HG03520 (cell line): Measurements from ENCODE around the gene HBM.
"Not testable (repeated sequence)": the region's sequence is repeated elsewhere in the genome, so short reads cannot be mapped to it uniquely, and the experiment has no call there.

Experiments used
- ATAC-seq: cut with Tn5 transposase; IDR thresholded peaks from one replicate; pipeline ENCODE4 v1.9.1; 2021; ENCODE audit warnings: mild to moderate bottlenecking, moderate library complexity; ENCODE audit not compliant: unreplicated experiment

Gene HBM

DNA sequence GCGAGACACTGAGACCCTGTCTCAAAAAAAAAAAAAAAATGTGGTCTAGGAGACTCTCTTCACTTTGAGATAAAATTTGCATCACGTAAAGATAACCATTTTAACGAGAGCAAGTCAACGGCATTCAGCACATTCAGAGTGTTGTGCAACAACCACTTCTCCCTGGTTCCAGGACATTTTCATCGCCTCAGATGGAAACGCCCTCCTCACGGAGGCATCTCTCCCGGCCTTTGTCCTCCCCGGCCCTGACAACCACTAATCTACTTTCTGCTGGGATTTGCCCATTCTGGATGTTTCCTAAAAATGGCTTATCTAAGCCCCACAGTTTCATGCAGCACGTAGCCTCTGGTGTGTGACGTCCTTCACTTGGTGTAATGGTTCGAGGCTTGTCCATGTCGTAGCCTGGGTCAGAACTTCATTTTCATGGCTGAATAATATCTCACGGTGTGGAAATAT is 21.0 kb upstream of the HBM start:
- no peak for ATAC-seq

DNA sequence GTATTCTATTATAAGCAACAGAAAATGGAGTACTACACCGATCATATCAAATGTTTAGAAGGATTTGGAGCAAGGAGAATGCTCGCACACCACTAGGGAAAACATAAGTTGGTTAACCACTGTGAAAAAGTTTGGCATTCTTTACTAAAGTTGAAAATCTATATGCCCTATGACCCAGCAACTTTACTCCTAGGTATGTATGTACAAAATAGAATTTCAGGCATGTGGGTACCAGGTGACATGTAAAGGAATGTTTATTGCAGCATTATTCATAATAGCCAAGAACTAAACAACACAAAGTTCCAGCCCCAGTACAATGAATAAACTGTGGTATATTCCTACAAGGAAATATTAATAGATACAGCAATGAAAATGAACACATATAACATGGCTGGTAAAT is 19.1 kb upstream of the HBM start:
- no peak for ATAC-seq

DNA sequence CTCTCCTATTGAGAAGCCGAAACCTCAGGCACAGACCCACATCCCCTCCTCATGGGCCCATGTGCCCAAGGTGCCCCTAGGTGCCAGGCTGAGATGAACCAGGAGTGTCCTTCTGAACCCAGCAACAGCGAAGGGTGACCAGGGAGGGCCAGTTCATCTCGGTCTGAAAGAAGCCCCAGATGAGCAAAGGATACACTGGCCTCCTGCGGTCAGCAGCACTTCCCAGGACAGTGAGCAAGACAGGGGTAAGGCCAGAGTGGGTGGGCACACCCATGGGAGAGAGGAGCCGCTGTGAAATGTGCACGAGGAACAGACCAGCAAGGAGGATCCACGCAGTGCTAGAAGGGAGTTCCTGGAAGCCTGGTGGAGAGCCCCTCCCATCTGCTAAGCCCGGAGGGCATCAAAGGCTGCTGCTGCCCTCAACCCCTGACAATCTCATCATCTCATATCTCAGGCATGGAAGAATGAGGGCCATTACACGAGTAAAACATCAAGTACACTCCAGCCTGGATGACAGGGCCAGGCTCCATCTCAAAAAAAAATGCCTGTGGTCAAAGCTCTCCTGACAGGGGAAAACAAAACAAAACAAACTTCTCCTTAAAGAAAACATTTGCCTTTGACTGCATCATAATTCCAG is 16.6 kb upstream of the HBM start:
- ATAC-seq: no peak

DNA sequence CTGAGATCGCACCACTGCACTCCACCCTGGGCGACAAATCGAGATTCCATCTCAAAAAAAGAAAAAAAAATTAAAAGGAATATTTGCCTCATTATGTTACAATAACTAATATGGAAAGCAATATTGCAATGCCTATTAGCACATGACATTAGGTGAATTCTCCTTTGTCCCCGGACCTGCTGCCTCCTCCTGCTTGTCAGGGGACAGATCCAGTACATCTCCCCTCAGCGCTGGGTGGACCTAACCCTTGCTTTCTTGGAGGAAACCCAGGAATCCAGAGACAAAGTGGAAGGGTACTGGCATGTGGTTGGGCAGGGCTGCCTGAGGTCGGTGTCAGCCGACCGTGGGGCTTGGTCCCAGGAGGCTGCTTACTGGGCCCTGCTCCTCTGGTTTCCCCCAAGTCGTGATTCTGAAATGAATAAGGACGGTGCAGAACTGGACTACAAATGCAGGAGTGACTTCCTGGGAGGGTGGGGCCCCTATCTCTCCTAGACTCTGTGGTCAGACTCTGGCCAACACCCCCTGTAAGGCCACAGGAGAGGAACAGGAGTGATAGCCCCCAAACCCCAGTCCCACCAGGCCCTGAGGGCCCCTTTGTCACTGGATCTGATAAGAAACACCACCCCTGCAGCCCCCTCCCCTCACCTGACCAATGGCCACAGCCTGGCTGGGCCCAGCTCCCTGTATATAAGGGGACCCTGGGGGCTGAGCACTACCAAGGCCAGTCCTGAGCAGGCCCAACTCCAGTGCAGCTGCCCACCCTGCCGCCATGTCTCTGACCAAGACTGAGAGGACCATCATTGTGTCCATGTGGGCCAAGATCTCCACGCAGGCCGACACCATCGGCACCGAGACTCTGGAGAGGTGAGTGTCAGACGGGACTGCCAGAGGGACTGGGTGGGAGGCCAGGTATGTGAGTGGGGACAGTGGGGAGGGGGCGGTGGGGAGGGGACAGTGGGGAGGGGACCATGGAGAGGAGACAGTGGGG is 13.3 kb upstream of the HBM start, which contains the start of gene HBZ:
Gene HBZ (plus strand): TSS at position 504 of the 988 bp plus-strand sequence. CDS start 266 bp downstream, at position 770.
- ATAC-seq: no peak

DNA sequence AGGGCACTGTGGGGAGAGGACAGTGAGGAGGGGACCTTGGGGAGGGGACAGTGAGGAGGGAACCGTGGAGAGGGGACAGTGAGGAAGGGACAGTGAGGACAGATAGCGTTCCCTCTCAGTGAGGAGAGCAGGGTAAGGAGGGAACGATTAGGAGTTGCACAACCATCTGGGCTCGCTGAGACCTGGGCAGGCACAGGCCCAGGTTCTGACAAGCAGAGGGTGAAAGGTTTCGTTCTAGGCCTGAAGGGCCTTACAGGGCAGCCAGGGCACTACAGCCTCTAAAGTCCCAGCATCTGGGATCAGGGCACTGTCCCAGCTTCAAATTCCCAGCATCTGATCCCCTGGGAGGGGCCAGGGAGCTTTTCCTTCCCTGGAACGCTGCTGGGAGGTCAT is 12.7 kb upstream of the HBM start:
- ATAC-seq: not testable (repeated sequence)

DNA sequence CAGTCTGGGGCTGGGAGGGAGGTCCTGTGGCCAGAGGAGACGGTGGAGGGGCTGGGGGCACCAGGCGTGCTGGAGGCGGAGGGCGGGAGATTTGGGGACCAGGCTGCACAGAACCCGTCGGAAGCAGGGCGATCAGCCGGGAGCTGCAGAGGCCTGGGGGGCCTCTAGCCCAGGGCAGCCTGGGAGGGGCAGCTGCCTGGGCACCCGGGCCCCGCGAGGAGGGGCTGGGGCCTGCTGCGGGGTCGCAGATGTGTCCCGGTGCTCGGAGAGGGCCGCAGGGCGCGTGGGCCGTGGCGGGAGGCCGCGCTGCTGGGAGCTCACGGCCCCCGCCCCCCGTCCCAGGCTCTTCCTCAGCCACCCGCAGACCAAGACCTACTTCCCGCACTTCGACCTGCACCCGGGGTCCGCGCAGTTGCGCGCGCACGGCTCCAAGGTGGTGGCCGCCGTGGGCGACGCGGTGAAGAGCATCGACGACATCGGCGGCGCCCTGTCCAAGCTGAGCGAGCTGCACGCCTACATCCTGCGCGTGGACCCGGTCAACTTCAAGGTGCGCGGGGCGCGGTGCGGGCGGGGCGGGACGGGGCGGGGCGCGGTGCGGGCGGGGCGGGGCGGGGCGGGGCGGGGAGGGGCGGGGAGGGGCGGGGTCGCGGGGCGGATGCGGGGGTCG is 12.1 kb upstream of the HBM start:
- ATAC-seq: not testable (repeated sequence)

DNA sequence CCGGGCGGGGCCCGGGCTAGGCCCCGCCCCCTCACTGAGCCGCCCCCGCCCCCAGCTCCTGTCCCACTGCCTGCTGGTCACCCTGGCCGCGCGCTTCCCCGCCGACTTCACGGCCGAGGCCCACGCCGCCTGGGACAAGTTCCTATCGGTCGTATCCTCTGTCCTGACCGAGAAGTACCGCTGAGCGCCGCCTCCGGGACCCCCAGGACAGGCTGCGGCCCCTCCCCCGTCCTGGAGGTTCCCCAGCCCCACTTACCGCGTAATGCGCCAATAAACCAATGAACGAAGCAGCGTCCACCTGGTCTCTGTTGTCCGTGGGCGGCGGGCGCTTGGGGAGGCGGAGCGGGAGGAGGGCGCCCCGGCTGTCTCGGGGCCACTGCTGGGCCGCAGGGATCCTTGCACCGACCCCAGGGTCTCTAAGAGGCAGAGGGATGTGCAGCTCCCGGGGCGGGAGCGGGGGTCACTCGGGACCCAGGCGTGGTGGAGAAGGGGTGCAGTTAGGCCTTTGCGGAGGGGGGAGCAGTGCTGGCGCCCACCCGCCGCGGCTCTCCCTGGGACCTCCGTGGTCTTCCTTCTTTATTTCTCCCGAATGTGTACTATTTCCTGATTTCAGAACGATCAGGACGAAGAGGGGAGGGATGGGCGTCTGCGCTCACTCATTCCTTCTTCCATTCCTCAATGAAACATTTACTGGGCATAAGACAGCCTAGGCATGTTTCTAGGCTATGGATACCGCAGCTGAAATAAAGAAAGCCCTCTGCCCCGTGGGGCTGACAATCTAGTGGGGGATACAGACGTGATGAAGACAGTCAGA is 11.4 kb upstream of the HBM start:
- no peak for ATAC-seq

DNA sequence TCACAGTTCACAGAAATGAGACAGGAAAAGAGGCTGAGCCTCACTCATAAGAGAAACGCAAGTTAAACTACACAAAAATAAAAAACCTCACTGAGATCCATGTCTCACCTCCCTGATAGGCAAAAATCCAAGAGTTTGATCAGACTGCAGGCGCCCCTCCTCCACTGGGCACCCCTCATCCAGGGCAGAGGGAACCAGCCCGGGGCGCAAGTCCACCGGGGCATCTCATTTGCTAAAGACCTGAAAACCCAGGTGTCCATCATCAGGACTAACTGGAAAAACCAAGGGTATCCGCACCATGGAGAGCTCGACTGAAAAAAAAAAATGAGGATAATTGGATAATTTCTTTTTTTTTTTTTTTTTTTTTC is 10.8 kb upstream of the HBM start:
- ATAC-seq: no peak

DNA sequence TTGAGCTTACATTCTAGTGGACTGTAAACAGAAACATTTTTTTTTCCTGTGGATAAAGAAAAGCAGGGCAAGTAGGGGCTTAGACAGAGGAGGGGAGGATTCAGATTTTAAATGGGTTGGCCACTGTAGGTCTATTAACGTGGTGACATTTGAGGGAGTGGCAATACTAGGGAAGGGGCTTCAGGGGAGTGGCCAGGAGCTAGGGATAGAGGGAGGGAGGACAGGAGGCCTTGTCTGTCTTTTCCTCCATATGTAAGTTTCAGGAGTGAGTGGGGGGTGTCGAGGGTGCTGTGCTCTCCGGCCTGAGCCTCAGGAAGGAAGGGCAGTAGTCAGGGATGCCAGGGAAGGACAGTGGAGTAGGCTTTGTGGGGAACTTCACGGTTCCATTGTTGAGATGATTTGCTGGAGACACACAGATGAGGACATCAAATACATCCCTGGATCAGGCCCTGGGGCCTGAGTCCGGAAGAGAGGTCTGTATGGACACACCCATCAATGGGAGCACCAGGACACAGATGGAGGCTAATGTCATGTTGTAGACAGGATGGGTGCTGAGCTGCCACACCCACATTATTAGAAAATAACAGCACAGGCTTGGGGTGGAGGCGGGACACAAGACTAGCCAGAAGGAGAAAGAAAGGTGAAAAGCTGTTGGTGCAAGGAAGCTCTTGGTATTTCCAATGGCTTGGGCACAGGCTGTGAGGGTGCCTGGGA is 6.5 kb upstream of the HBM start:
- no peak for ATAC-seq

DNA sequence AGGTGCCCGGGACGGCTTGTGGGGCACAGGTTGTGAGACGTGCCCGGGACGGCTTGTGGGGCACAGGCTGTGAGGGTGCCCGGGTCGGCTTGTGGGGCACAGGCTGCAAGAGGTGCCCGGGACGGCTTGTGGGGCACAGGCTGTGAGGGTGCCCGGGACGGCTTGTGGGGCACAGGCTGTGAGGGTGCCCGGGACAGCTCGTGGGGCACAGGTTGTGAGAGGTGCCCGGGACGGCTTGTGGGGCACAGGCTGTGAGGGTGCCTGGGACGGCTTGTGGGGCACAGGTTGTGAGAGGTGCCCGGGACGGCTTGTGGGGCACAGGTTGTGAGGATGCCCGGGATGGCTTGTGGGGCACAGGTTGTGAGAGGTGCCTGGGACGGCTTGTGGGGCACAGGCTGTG is 5.5 kb upstream of the HBM start:
- ATAC-seq: not testable (repeated sequence)

DNA sequence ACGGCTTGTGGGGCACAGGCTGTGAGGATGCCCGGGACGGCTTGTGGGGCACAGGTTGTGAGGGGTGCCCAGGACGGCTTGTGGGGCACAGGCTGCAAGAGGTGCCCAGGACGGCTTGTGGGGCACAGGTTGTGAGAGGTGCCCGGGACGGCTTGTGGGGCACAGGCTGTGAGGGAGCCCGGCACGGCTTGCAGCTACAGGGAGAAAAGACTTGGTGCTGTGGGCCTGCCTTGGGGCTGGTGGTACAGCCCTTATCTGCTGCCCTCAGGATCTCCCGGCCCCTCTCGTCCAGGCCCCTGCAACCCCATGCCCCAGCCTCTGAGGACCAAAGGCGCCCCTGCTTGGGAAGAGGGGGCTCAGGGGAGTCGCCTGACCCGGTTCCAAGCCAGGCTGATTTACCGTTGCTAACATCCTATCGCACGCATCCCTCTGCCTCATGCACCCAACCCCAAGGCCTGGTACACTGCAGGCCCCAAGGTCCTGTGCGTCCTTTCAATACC is 5.0 kb upstream of the HBM start:
- no peak for ATAC-seq

DNA sequence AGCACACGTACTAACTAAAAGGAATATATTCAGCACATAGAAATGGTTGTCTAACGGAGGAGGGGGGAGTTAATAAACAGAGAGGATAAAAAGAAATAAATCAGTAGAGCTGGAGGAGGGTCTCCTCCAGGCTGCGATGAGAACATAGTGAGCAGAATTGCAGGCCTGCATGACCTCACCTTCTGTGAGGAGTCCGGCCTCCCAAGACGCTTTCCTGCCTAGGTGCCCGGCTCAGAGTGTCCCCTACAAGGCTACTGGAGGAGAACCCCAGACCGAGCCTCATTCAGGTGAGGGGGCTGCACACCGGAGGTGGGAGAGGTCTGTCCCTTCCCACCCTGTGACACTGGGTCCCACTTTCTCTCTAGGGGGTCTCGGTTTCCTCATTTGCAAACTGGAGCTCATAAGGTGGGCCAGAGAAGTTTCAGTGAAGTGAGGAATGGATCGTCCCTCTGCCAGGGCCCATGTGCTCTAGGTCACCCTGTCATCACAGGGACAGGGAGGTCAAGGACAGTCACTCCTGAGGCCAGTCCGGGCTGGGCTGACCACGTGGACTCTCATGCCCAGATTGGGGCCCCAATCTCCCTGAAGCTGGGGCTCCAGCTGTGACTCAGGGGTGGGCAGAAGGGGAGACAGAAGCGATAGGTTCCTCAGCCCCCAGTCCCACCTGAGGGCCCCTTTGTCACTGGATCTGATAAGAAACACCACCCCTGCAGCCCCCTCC is 3.3 kb upstream of the HBM start:
- ATAC-seq: no peak

DNA sequence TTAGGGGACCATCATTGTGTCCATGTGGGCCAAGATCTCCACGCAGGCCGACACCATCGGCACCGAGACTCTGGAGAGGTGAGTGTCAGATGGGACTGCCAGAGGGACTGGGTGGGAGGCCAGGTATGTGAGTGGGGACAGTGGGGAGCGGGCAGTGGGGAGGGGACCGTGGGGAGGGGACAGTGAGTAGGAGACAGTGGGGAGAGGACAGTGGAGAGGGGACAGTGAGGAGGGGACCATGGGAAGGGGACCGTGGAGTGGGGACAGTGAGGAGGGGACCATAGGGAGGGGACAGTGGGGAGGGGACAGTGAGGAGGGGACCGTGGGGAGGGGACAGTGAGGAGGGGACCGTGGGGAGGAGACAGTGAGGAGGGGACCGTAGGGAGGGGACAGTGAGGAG is 2.6 kb upstream of the HBM start:
- not testable (repeated sequence) for ATAC-seq

DNA sequence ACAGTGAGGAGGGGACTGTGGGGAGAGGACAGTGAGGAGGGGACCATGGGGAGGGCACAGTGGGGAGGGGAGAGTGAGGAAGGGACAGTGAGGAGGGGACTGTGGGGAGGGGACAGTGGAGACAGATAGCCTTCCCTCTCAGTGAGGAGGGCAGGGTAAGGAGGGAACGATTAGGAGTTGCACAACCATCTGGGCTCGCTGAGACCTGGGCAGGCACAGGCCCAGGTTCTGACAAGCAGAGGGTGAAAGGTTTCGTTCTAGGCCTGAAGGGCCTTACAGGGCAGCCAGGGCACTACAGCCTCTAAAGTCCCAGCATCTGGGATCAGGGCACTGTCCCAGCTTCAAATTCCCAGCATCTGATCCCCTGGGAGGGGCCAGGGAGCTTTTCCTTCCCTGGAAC is 2.1 kb upstream of the HBM start:
- ATAC-seq: not testable (repeated sequence)

DNA sequence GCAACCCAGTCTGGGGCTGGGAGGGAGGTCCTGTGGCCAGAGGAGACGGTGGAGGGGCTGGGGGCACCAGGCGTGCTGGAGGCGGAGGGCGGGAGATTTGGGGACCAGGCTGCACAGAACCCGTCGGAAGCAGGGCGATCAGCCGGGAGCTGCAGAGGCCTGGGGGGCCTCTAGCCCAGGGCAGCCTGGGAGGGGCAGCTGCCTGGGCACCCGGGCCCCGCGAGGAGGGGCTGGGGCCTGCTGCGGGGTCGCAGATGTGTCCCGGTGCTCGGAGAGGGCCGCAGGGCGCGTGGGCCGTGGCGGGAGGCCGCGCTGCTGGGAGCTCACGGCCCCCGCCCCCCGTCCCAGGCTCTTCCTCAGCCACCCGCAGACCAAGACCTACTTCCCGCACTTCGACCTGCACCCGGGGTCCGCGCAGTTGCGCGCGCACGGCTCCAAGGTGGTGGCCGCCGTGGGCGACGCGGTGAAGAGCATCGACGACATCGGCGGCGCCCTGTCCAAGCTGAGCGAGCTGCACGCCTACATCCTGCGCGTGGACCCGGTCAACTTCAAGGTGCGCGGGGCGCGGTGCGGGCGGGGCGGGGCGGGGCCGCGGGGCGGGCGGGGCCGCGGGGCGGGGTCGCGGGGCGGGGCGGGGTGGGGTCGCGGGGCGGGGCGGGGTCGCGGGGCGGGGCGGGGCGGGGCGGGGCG is 1.5 kb upstream of the HBM start:
- not testable (repeated sequence) for ATAC-seq

DNA sequence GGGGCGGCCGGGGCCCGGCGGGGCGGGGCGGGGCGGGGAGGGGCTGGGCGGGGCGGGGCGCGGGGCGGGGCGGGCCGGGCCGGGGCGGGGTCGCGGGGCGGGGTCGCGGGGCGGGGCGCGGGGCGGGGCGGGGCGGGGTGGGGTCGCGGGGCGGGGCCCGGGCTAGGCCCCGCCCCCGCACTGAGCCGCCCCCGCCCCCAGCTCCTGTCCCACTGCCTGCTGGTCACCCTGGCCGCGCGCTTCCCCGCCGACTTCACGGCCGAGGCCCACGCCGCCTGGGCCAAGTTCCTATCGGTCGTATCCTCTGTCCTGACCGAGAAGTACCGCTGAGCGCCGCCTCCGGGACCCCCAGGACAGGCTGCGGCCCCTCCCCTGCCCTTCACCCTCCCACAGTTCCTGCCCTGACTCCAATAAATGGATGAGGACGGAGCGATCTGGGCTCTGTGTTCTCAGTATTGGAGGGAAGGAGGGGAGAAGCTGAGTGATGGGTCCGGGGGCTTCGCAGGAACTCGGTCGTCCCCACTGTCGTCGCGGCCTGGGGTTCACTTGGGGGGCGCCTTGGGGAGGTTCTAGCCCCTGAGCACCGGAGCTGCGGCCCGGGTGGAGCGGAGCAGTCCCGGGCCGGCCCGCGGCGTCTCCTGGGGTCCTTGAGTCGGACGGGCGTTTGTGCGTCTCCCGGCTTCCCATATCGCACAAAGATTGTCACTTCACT is 795 bp upstream of the HBM start:
- ATAC-seq: no peak

DNA sequence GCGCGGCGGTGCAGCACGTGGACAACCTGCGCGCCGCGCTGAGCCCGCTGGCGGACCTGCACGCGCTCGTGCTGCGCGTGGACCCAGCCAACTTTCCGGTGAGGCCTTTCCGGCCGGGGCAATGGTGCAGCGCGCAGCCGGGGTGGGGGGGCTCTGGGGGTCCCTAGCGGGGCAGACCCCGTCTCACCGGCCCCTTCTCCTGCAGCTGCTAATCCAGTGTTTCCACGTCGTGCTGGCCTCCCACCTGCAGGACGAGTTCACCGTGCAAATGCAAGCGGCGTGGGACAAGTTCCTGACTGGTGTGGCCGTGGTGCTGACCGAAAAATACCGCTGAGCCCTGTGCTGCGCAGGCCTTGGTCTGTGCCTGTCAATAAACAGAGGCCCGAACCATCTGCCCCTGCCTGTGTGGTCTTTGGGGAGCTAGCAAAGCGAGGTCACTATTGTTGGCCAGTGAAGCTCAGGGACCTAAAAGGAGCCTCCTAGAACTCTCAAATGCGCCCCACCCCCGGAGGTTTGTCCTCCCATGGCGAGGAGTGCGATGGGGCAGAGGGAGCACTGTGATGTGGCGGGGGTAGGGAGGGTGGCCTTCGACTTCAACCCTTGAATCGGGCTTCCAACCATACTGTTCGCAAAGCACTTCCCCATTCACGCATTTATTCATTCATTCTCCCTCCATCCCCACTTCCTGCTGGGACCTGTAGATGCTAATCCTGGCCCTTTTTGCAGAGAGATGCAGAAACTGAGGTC is 770 bp downstream of the HBM start:
- no peak for ATAC-seq
